Measurements from ENCODE around the gene NCF2. TPM values are rescaled to one million over a fixed set of nuclear protein-coding genes. Genes with fewer than 3 reads are reported as not detected.

NCF2 gene
- total RNA-seq, 1 donor from 2014 or later, result 9.8 TPM

DNA sequence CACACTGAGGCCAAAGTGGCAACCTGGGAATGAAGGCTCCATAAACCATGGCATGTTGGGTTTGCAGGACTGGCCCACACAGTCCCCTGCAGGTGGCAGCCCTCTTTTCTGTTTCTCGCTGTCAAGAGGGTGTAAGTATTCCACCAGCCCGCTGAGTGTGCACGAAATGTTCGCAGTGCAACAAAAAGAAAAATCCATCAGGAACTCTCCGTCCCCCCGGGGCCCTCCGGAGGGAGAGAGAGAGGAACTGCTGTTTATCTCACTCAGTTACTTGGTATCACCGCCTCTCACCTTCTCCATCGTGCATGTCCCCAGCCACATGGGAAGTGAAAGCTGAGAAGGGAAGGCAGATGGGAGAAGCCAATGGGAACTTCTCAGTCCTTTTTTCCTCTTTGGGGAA is 38.3 kb downstream of the NCF2 start:
- intact Hi-C loops (cut with DNase I), result no loop called here
- DNase-seq (ENCODE audit: low spot score in 2 of 2), result no peak
- Histone ChIP-seq H3K36me3 (peaks cover 63 to 68% of the 10 kb centered on the region in 2 donors), H3K27ac (no peak overlapping the region), H3K9me3 (no peaks in the 10 kb centered on the region), H3K4me3 (no peak overlapping the region), H3K4me1 (no peaks in the 10 kb centered on the region), H3K27me3 (no peaks in the 10 kb centered on the region)
- TF ChIP-seq, protein P1, sequence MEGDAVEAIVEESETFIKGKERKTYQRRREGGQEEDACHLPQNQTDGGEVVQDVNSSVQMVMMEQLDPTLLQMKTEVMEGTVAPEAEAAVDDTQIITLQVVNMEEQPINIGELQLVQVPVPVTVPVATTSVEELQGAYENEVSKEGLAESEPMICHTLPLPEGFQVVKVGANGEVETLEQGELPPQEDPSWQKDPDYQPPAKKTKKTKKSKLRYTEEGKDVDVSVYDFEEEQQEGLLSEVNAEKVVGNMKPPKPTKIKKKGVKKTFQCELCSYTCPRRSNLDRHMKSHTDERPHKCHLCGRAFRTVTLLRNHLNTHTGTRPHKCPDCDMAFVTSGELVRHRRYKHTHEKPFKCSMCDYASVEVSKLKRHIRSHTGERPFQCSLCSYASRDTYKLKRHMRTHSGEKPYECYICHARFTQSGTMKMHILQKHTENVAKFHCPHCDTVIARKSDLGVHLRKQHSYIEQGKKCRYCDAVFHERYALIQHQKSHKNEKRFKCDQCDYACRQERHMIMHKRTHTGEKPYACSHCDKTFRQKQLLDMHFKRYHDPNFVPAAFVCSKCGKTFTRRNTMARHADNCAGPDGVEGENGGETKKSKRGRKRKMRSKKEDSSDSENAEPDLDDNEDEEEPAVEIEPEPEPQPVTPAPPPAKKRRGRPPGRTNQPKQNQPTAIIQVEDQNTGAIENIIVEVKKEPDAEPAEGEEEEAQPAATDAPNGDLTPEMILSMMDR (IDR thresholded peaks at IDR 0.05), result peak in 1 of 3 experiments; percentile 9

DNA sequence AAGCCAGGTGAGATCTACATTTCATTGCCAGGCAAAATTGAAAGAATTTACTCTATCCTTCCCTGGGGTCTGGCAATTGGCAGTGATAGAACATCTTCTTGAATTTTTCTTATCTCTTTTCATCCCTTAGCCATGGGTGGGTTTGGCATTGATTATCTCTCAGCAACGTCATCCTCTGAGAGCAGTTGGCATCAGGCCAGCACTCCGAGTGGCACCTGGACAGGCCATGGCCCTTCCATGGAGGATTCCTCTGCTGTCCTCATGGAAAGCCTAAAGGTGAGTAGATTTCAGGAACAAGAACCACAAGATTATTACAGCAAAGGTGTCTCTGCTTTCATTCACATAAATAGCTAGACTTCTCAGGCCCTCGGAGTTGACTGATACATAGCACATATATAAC is 39.3 kb downstream of the NCF2 start:
- TF ChIP-seq, protein P1 (IDR thresholded peaks at IDR 0.05), result no peak
- H3K4me1 ChIP-seq, result no peaks in the 10 kb centered on the region
- H3K9me3 ChIP-seq, result no peaks in the 10 kb centered on the region
- DNase-seq (ENCODE audit: low spot score in 2 of 2), result no peak
- no peak overlapping the region for H3K27ac ChIP-seq
- H3K4me3 ChIP-seq, result no peak overlapping the region
- intact Hi-C loops (cut with DNase I), result no loop called here
- no peaks in the 10 kb centered on the region for H3K27me3 ChIP-seq
- H3K36me3 ChIP-seq, result peaks cover 72 to 75% of the 10 kb centered on the region in 2 donors

DNA sequence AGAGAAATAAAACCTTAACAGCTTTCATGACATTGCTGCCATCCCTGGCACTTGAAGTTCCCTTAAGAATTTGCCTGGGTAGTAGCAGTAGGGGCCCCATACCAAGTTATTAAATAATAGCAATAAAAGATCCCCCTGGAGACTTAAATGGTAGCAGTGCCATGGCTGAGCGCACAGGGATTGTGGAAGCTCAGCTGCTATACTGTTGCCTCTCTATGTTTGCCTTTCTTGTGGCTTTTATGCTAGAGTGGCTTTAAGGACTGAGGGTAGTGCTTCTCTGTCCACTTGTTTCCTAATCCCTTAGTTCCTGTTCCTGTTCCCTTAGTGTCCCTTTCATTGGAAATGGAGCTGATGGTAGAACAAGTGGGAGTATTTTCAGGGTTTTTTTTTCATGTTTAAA is 42.1 kb downstream of the NCF2 start:
- no peak overlapping the region for H3K27ac ChIP-seq
- H3K9me3 ChIP-seq, result no peaks in the 10 kb centered on the region
- H3K4me3 ChIP-seq, result no peak overlapping the region
- peaks cover 67 to 79% of the 10 kb centered on the region in 2 donors for H3K36me3 ChIP-seq
- no peaks in the 10 kb centered on the region for H3K27me3 ChIP-seq
- intact Hi-C loops (cut with DNase I), result loop anchor here (5.0 kb wide), 1 partner anchor 74 kb away; no protein-coding TSS in a partner anchor
- H3K4me1 ChIP-seq, result no peaks in the 10 kb centered on the region
- TF ChIP-seq, protein P1 (IDR thresholded peaks at IDR 0.05), result no peak
- DNase-seq (ENCODE audit: low spot score in 2 of 2), result no peak

DNA sequence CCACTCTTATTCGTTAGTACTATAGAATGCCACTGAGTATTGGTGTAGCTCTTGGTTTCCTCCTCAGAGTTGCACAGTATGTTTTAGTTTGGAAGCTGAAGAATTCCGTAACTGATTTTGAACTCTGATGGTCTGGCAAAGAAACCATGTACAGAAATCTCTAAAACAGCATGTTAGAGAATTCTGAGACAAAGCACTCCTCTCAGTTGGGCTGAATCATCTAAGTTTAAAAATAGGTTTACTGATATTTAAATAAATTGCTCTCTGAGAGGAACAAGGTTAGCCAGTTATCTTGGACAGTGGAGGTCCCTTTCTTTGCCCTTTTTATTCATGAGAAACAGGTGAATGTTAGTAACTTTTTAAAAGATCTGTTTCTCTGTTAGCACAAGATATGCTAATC is 43.8 kb downstream of the NCF2 start:
- peaks cover 63 to 74% of the 10 kb centered on the region in 2 donors for H3K36me3 ChIP-seq
- TF ChIP-seq, protein P1 (IDR thresholded peaks at IDR 0.05), result no peak
- H3K9me3 ChIP-seq, result no peaks in the 10 kb centered on the region
- H3K4me3 ChIP-seq, result no peak overlapping the region
- intact Hi-C loops (cut with DNase I), result loop anchor here (5.0 kb wide), 1 partner anchor 76 kb away; no protein-coding TSS in a partner anchor
- peak overlapping the region in 1 of 2 donors; percentile 8 for H3K27ac ChIP-seq
- no peaks in the 10 kb centered on the region for H3K27me3 ChIP-seq
- H3K4me1 ChIP-seq, result no peaks in the 10 kb centered on the region
- no peak for DNase-seq (ENCODE audit: low spot score in 2 of 2)

DNA sequence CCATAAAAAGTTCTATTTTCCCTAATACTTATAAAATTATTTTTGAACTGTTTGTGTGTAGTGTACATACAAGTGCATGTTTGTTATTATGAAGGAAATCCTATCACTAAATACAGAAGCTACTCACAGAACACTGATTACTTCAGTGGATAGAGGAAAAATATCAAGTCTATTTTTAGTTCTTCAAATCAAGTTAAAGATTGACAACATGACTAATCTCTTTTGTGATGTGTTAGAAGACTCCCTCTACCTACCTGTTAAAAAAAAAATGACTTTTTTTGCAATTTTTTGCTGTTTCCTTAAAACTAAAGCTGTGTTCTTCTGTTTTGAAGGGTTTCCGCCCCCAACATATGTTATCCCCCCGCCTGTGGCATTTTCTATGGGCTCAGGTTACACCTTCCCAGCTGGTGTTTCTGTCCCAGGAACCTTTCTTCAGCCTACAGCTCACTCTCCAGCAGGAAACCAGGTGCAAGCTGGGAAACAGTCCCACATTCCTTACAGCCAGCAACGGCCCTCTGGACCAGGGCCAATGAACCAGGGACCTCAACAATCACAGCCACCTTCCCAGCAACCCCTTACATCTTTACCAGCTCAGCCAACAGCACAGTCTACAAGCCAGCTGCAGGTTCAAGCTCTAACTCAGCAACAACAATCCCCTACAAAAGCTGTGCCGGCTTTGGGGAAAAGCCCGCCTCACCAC is 45.5 kb downstream of the NCF2 start:
- intact Hi-C loops (cut with DNase I), result loop anchor here (5.0 kb wide), 1 partner anchor 78 kb away; no protein-coding TSS in a partner anchor
- DNase-seq (ENCODE audit: low spot score in 2 of 2), result no peak
- Histone ChIP-seq H3K4me3 (no peak overlapping the region), H3K9me3 (no peaks in the 10 kb centered on the region), H3K27me3 (no peaks in the 10 kb centered on the region), H3K4me1 (no peaks in the 10 kb centered on the region), H3K27ac (no peak overlapping the region), H3K36me3 (peaks cover 56 to 76% of the 10 kb centered on the region in 2 donors)
- TF ChIP-seq, protein P1 (IDR thresholded peaks at IDR 0.05), result no peak

All from ascending aorta (tissue), 2 donors.